Measurements from ENCODE around the gene CRYGD.
A peak's percentile ranks its signal among the peaks of the same experiment; 100 is the strongest.

The CRYGD gene

GRCh38 chr2:208128136-208128535 lies 3.8 kb upstream of the CRYGD start:
- H3K27ac ChIP-seq (ENCODE audit: extremely low read depth, low read depth, low read length): no peak overlapping the region
- CTCF ChIA-PET: interaction anchor here (0.6 to 1.4 kb wide), 3 partner anchors 26 to 138 kb away, joined by 3 to 5 read pairs (median 4); no protein-coding TSS in a partner anchor
- POLR2A ChIA-PET: no interaction called here

GRCh38 chr2:208127090-208127489 lies 2.8 kb upstream of the CRYGD start:
- ChIA-PET POLR2A (no interaction called here), CTCF (no interaction called here)
- Histone ChIP-seq H3K36me3 (ENCODE audit: control insufficient read depth in 2 of 2, insufficient read depth in 1 of 2, low read length in 2 of 2) (no peaks in the 10 kb centered on the region), H3K4me1 (ENCODE audit: control insufficient read depth, insufficient read depth, low read length) (no peaks in the 10 kb centered on the region), H3K27ac (ENCODE audit: extremely low read depth, low read depth, low read length) (no peak overlapping the region), H3K9me3 (ENCODE audit: control insufficient read depth, insufficient read depth, low read depth, low read length) (no peaks in the 10 kb centered on the region), H3K4me3 (ENCODE audit: low read depth, low read length) (no peak overlapping the region)
- TF ChIP-seq ZNF626 (tag by site-specific recombination; IDR thresholded peaks at IDR 0.05) (no peak), ZFHX2 (tag by site-specific recombination; conservative IDR thresholded peaks at IDR 0.05) (no peak), ZNF146 (tag by site-specific recombination; IDR thresholded peaks at IDR 0.05) (peak; percentile 79), ZBTB17 (tag by site-specific recombination; IDR thresholded peaks at IDR 0.05) (no peak), ZSCAN5A (tag by site-specific recombination; IDR thresholded peaks at IDR 0.05) (no peak), ZFP69B (tag by site-specific recombination; IDR thresholded peaks at IDR 0.05) (no peak), ZXDB (tag by site-specific recombination; IDR thresholded peaks at IDR 0.05) (no peak)

More at GRCh38 chr2:208128136-208128535, 3.8 kb upstream of the CRYGD start:
- Histone ChIP-seq H3K36me3 (ENCODE audit: control insufficient read depth in 2 of 2, insufficient read depth in 1 of 2, low read length in 2 of 2) (no peaks in the 10 kb centered on the region), H3K9me3 (ENCODE audit: control insufficient read depth, insufficient read depth, low read depth, low read length) (no peaks in the 10 kb centered on the region), H3K4me1 (ENCODE audit: control insufficient read depth, insufficient read depth, low read length) (no peaks in the 10 kb centered on the region), H3K4me3 (ENCODE audit: low read depth, low read length) (no peak overlapping the region)
- no peak for TF ChIP-seq KLF8 (tag by site-specific recombination; IDR thresholded peaks at IDR 0.05)
- TF ChIP-seq PRDM2 (tag by site-specific recombination; IDR thresholded peaks at IDR 0.05; ENCODE audit: borderline replicate concordance): no peak

- Histone ChIP-seq H3K4me1 (ENCODE audit: control insufficient read depth, insufficient read depth, low read length) (no peaks in the 10 kb centered on the region), H3K9me3 (ENCODE audit: control insufficient read depth, insufficient read depth, low read depth, low read length) (no peaks in the 10 kb centered on the region), H3K36me3 (ENCODE audit: control insufficient read depth in 2 of 2, insufficient read depth in 1 of 2, low read length in 2 of 2) (no peaks in the 10 kb centered on the region), H3K4me3 (ENCODE audit: low read depth, low read length) (no peak overlapping the region), H3K27ac (ENCODE audit: extremely low read depth, low read depth, low read length) (no peak overlapping the region)
- ChIA-PET CTCF (interaction anchor here (1.3 kb wide), 1 partner anchor 51 kb away, joined by 6 read pairs; no protein-coding TSS in a partner anchor), POLR2A (interaction anchor here (0.6 kb wide), 1 partner anchor 16 kb away, joined by 3 read pairs; no protein-coding TSS in a partner anchor)
- TF ChIP-seq ZNF248 (tag by site-specific recombination; IDR thresholded peaks at IDR 0.05): no peak
- TF ChIP-seq ZNF239 (tag by site-specific recombination; IDR thresholded peaks at IDR 0.05): no peak
- TF ChIP-seq ZNF19 (tag by site-specific recombination; IDR thresholded peaks at IDR 0.05; ENCODE audit: low read depth): no peak
- no peak for TF ChIP-seq RBAK (tag by site-specific recombination; IDR thresholded peaks at IDR 0.05)
- TF ChIP-seq ZNF26 (tag by site-specific recombination; IDR thresholded peaks at IDR 0.05): no peak
- no peak for TF ChIP-seq HOXC10 (CRISPR knock-in tag; IDR thresholded peaks at IDR 0.05)
- TF ChIP-seq ATF2 (tag by site-specific recombination; IDR thresholded peaks at IDR 0.05; ENCODE audit: low read depth): no peak
- no peak for TF ChIP-seq ZNF433 (tag by site-specific recombination; IDR thresholded peaks at IDR 0.05; ENCODE audit: low read depth)
These were observed 927 bp upstream of the CRYGD start for GRCh38 chr2:208125251-208125650.

Measured in HEK293 (cell line).